ENCODE results near the gene DST.

DST gene

DNA sequence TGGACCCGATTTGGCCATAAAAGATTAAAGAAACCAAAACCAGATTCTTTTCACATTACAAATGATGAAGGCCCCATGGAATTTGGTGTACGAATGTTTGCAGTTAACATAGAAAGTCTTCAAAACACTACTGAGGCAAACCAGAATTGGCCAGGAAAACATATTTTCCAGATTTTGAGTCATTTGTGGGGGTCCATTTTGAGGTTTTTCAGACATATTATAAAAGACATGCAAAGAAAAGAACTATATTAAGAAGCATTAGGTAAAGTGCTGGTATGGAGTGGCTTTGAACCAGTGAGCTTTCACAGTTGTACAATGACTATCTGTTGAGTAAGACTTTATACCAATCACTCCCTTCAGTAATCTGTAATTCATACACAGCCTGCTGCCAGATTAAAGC is 226.4 kb downstream of the DST start:
- H3K4me3 ChIP-seq (replicated peaks in 1 of 2; ENCODE audit: low read depth in 2 of 2, low read length in 2 of 2), result no peak overlapping the region
- TF ChIP-seq, protein P1, sequence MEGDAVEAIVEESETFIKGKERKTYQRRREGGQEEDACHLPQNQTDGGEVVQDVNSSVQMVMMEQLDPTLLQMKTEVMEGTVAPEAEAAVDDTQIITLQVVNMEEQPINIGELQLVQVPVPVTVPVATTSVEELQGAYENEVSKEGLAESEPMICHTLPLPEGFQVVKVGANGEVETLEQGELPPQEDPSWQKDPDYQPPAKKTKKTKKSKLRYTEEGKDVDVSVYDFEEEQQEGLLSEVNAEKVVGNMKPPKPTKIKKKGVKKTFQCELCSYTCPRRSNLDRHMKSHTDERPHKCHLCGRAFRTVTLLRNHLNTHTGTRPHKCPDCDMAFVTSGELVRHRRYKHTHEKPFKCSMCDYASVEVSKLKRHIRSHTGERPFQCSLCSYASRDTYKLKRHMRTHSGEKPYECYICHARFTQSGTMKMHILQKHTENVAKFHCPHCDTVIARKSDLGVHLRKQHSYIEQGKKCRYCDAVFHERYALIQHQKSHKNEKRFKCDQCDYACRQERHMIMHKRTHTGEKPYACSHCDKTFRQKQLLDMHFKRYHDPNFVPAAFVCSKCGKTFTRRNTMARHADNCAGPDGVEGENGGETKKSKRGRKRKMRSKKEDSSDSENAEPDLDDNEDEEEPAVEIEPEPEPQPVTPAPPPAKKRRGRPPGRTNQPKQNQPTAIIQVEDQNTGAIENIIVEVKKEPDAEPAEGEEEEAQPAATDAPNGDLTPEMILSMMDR (IDR thresholded peaks at IDR 0.05; ENCODE audit: low read depth, low read length), result no peak
- peak in 1 of 2 donors; percentile 7 for DNase-seq (ENCODE audit: low read depth in 2 of 2)

DNA sequence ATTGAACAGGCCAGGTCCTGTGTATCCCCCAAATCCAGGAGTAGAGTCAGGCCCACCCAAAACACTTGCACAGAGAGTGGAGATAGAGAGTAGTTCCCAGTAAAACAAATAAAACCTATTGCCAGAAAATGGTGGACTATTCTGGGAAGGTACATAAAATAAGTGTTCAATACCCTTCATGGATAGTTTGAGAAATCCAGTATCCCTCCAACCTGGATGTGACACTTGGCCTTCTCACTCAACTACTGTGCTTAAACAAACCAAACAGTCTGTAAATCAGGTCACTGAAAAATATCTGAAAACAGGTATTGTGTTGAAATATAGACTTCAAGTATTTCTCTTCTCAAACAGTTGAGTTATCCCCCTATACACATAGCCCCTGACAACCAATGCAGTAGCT is 233.7 kb downstream of the DST start:
- TF ChIP-seq, protein P1 (IDR thresholded peaks at IDR 0.05; ENCODE audit: low read depth, low read length), result no peak
- no peak overlapping the region for H3K4me3 ChIP-seq (replicated peaks in 1 of 2; ENCODE audit: low read depth in 2 of 2, low read length in 2 of 2)
- DNase-seq (ENCODE audit: low read depth in 2 of 2), result no peak

Measured in cardiac fibroblast (primary cell).